Activated CD4-positive, alpha-beta T cell treated with anti-CD3 and anti-CD28 coated beads for 24 hours (primary cell): Measurements from ENCODE around the gene MRGPRF.

Experiments
- DNase-seq, 2 donors: peaks; one replicate each; pipeline ENCODE4 v3.0.0-alpha.2; 2020; ENCODE audit warnings: low read depth in 2 of 2

MRGPRF gene

GRCh38 chr11:69022260-69022659 lies 9.2 kb upstream of the MRGPRF start:
- no peak for DNase-seq

DNA sequence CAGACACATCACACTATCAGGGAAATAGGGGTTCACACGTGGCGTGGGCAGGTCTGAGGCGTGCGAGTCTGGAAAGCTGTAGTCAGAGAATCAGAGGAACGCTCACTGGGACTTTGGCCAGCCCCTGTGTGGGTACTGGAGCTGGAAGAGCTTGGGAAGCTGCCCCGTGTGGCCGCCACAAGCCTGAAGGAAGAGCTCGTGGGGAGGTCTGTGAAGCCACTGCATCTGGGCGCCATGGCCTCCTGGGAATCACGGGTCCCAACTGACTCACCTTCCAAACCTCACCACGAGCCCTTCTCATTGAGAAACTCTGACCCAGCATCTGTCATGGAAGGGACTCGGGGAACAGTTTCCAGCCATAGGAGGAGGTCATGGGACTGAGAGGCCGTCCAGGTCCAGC lies 5.9 kb upstream of the MRGPRF start:
- DNase-seq = no peak

DNA sequence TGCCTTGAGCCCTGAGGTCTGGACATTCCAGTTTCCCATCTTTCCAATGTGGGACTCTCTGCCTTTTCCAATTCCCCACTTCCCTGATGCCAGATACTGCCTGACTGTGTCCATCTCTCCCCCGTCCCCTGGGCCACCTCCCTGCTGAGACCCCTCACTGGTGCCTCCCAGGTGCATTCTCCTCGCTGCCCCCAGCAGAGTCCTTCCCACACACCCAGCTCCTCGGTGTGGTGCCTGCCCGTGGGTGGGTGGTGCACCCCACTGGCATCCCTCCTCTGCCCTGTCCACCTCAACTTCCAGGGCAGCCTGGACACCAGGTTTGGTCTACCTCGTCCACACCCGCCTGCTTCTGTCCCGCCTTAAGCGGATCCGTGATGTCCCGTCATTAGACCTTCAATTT lies 4.9 kb upstream of the MRGPRF start:
- DNase-seq = no peak

- DNase-seq = no peak
Measured at GRCh38 chr11:69014898-69015549, 2.0 kb upstream of the MRGPRF start.

- DNase-seq = no peak
Measured at GRCh38 chr11:69014084-69014851, 1.2 kb upstream of the MRGPRF start.

GRCh38 chr11:69012092-69013008 lies 696 bp downstream of the MRGPRF start:
- no peak for DNase-seq

- no peak for DNase-seq
Measured at GRCh38 chr11:69011624-69012091, 1.4 kb downstream of the MRGPRF start.

GRCh38 chr11:69010964-69011623 lies 2.0 kb downstream of the MRGPRF start:
- DNase-seq = peak; percentile 16 to 18

DNA sequence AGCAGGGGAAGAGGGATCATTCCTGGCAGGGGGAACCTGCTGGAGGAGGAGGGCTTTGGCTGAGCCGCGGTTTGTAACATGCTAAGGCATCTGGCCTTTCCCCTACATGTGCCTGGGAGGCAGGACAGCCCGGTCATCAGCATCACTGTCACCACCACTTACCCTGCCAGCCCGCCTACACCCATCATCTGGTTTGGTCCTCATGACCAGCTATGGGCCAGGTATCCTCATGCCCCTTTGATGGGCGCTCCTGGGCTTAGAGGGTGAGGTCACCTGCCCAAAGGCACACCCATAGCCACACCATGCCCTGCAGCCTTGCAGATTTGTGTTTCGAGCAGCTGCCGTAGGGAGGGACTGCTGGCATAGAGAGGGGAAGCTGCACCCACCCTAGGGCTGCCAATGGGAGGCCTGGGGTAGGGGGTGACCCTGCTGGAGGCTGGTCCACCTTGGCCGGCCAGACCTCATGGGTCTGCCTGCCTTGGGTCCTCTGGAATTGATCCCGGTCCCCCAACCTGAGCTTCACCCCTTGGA lies 2.6 kb downstream of the MRGPRF start:
- no peak for DNase-seq

GRCh38 chr11:69009441-69010211 lies 3.4 kb downstream of the MRGPRF start:
- no peak for DNase-seq

- DNase-seq = no peak
Measured at GRCh38 chr11:69008737-69009440, 4.2 kb downstream of the MRGPRF start.

DNA sequence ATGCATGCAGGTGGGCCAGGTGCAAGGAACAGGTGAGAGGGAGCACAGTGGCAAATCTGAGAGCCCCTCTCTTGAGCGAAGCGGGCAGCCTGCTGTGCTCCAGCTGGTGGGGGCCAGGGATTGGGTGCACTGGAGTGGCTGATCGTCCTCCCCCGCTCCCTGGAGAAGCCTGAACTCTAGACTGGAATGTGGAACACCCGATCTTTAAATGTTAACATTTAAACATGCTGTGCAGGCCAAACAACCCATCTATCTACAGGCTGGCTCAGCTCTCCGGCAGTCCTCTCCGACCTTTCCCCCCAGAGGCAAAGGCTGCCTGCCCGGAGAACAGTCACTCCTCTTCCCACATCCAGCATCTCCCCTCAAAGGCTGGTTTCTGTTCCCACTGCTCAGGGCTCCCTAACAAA lies 5.1 kb downstream of the MRGPRF start:
- no peak for DNase-seq

DNA sequence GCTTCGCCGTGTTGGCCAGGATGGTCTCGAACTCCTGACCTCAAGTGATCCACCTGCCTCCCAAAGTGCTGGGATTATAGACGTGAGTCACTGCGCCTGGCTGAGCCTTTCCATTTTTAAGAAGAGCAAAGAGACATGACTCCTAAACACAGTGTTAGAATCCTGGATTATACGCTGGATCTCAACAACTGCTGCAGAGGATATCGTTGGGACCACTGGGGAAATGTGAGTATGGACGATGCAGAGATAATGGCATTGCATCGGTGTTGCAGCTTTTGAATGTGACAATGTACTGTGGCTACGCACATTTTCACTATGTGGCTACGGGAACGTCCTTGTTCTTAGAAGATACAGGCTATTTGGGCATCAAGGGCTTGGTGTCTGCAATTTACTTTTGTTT lies 6.2 kb downstream of the MRGPRF start:
- no peak for DNase-seq

GRCh38 chr11:69005631-69006368 lies 7.2 kb downstream of the MRGPRF start:
- DNase-seq = no peak

DNA sequence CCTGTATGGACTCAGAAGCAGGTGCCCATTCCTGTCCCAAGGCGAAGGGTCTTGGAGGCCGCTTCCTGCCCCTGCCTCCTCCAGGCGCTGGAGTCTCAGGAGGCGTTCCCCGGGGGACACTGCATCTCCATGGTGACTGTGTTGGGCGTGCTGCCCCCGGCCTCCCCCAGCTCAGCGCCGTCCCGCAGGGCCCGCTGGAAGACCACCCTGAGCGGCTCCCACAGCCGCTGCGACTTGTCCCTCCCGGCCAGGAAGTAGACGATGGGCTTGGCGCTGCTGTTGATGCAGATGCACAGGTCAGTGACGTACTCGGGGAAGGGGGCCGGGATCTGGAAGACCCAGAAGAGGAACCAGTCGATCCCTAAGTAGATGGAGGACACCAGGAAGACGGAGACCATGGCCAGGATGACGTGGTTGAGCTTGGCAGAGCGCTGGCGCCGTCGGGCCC lies 7.8 kb downstream of the MRGPRF start:
- DNase-seq = no peak

DNA sequence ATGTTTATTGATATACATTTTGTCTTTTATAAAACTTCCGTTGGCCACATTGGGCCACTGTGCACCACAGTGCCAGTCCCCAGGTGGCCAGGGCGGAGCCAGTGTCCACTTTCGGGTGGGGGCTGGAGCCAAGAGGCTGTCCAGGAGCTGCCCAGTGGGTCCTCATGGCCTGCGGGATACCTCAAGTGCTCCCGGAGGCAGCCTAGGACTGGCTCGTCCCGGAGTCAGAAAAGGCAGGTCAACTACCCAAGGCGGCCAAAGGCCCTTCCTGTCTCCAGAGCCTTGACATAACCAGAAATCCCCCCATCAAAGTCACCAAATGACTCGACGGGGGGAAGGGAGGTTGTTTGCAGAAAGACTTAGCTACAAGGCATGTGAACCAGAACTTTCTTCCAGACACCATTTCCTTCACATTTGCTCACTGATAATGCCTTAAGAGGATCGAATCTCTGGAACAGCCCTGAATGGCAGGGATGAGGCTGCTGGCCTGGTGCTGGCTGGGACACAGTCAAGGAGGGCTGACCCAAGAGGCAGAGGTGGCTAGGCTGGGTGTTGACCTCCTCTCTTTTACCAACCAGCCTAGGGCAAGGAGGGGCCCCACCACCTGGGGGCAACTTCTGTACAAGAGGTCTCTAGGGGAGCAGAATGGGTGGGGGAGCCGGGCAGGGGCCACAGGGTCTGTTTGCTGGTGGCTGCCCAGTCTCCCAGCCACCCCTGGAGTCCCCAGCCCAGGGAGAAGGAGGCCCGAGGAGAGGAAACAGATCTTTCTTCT lies 8.4 kb downstream of the MRGPRF start:
- DNase-seq = no peak

DNA sequence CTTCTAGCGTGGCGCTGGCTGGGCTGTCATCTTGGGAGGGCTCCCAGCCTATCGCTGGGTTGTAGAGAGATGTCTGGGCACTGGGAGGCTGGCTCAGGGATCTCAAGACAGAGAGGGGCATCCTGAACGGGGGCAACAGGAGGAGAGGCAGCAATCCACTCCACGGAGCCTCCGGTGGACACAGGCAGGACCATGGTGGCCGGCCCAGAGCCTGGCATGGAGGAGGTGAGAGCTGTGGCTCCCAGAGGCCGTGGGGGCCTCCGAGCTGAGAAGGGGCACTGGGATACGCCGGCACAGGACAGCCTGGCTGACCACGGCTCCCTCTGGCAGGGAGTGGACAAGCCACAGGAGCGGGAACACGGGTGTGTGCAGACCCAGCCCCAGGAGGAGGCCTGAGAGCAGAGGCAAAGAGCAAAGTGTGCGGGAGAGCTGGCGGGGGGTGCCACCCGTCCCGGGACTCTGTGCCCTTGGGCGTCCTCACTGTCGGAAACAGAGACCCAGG lies 9.1 kb downstream of the MRGPRF start:
- no peak for DNase-seq

DNA sequence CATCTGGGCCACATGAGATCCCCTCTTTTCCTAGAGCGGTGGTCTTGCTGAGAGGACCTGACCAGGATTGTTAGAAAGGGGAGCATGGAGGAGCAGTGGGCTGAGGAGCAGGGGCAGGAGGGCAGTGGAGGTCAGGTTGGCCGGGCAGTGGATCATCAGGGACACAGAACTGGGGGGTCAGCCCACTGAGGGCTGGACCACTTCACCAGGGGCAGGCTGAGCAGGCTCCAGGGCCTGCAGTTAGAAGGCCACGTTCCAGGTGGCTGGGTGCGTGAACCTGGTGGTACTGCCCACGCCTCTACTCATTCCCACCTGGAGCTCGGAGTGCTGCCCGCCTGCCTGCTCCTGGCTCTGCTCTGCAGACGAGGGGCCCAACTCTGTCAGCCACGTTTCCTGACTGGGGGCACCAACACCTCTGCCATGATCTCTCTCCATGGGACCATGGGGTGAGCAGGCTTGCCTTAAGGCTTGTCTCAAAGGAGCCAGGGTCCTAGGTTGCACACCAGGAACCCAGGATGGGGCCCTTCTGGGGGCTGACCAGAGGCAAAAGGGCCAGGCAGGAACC lies 9.7 kb downstream of the MRGPRF start:
- no peak for DNase-seq
